ENCODE results near the gene SPI1.

SPI1 gene

DNA sequence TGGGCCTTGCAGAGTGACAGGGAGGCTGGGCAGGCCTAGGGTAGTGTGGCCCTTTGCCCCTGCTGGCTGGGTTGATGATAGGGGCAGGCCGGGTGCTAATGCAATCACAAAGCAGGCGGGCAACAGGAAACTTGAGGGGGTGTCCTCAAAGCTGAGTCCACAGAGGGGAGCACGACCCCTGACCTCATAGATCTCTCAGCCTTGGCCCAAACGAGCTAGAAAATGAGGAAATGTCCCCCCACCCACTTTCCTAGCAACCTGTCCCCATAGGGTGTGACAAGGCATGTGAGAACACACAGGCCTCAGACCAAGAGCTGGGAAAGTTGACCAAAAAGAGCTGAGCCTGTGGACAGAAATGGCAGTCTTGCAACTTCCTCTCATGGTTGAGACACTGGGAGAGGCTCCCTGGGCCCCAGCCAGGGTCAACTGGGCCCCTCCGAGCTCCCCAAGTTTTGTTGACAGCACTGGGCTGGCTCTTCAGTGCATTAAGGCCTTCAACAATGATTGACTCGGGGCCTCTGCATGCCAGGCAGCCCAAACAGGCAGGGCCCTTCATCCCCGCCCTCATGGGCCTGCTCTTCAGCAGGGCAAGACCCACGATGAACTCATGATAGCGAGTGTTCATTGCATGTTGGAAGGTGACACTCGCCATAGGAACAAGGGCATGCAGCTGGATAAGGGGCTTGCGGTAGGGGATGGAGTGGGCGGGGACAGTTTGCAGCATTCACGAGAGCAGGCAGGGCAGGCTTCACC, 9.8 kb upstream of the SPI1 start:
- no peak for DNase-seq

DNA sequence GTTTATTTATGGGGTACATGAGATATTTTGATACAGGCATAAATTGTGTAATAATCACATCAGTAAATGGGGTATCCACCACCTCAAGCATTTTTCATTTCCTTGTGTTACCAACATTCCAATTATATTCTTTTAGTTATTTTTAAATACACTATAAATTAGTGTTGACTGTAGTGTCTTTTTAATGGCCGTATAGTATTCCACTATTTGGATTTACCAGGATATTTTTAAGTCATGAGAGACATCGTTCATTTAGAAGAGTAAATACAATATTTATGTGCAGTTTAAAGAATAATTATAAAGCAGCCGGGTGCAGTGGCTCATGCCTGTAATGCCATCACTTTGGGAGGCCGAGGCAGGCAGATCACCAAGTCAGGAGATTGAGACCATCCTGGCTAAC, 6.2 kb upstream of the SPI1 start:
- DNase-seq, result no peak

DNA sequence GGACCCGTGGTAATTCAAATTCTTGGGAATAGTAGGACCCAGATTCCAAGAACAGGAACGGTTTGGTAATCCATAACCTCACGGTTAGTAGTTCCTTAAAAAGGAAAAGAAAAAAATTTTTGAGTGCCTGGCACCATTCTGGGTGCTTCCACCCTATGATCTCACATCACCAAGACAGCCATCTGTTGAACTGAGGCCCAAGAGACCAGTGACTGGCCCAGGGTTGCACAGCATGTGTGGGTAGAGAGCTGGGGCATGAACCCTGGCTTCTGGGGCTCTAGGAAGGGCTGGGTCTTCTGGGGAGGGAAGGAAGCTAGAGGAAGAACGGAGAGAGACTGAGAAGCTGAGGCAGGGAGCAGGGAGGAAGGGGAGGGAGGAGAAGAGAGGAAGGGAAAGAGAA, 4.7 kb upstream of the SPI1 start:
- no peak for DNase-seq

DNA sequence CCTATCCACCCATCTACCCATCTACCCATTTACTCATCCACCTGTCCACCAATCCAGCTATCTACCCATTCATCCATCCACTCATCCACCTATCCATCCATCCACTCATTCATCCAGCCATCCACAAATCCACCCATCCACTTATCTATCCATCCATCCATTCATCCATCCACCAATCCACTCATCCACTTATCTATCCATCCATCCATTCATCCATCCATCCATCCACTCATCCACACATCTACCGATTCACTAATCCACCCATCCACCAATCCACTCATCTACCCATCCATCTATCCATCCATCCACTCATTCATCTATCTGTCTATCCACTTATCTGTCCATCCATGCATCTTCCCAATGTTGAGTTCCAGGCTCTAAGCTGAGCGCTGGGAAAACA, 1.7 kb upstream of the SPI1 start:
- DNase-seq, result no peak

DNA sequence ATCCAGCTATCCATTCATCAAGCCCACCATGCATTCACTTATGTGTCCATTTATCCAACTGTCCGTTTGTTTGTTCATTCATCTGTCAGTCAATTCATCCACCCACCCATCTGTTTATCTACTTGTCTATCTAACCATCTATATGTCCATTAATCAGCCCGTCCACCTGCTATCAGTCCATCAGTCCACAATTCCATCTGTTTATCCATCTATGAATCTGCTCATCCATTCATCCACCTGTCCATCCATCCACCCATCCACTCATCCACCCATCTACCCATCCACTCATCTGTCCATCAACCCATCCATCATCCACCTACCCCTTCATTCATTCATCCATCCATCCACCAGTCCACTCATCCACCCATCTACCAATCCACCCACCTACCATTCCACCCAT, 970 bp upstream of the SPI1 start:
- DNase-seq, result no peak

DNA sequence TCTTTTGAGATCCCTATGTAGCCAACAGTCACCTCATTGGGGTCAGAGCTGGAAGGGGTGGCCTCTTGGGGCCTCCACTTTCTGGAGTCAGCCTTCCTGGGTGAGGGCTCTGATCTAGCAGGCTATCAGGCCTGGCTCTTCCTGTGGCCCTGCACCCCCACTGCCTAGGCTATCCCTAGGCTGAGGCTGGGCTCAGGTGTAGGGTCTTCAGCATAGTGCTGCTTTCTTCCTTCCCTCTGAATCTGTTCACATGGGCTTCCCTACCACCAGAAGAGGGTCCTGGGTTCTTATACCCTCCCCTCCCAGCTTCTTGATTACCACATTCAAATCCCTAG, 456 bp upstream of the SPI1 start:
- DNase-seq, result no peak

DNA sequence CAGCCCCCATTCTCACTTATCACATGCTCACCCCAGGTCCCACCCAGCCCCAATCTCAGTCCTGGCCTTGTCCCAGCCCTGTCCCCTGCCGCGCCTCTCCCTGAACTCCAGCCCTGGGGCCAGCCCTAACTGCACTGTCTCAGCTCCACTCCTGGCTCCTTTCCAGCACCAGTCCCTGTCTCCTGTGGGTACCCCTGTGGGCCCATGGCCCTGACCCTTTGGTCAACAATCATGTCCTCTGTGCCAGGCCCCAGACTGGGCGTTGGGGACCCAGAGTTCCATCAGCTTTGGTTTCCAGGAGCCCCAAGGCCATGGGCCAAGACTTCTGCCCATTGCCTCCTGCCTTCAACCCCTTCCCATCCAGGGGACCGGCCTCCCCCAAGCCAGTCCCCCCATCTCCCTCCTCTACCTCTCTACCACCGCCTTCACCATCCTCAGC, 757 bp downstream of the SPI1 start:
- no peak for DNase-seq

DNA sequence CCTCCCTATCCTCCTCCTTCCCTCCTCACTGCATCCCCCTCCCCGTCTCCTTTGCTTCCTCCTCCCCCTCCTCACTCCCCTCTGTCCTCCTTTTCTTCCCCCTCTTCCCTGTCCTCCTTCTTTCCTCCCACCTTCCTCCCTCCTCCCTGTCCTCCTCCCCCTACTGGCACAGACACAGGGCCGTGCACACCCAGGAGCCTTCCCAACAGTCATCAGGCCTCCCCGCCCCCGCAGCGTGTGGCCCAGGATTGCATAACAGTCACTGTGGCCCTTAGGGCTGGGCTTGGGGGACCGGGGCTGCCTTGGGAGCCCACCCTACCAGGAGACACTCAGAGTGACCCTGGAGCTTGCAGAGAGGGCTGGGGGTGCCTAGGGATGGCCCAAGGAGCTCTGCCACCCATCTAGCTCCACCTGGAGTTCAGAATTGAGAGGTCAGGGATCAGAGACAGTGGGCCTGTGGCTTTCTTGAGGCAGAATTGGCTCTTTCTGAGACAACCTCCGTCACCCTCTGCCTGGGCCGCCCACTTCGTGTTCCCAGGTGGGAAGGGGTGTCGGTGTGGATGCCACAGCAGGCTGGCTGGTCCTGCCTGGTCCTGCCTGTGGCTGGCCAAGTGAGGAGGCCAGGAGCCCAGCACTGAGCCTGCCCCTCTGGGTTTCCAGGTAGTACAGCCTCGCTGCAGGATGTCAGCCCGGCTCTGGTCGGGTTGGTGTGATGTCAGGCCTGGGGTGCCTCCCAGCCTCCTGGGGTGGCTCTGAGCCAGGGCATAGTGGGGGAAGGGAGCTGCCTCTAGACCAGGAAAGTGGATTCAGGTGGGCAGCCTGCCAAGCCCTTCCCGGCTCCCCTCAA, 1.6 kb downstream of the SPI1 start:
- no peak for DNase-seq

DNA sequence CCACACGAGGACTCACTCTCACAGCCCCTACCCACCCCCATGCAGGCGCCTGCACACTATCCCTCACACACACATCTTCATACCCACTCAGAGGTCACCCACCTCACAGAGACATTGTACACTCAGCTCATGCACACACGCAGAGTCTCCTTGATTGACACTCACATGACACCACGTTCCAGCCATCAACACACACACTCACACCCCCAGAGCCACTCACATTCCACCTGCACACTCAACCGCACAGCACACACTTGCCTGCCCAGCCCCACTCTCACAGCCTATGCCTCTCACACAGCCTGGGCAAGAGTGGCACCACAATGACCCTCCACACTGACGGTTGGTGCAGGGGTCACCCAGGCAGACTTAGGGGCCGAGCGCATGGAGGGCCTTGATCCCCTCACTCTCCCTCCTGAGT, 2.2 kb downstream of the SPI1 start:
- DNase-seq, result no peak

DNA sequence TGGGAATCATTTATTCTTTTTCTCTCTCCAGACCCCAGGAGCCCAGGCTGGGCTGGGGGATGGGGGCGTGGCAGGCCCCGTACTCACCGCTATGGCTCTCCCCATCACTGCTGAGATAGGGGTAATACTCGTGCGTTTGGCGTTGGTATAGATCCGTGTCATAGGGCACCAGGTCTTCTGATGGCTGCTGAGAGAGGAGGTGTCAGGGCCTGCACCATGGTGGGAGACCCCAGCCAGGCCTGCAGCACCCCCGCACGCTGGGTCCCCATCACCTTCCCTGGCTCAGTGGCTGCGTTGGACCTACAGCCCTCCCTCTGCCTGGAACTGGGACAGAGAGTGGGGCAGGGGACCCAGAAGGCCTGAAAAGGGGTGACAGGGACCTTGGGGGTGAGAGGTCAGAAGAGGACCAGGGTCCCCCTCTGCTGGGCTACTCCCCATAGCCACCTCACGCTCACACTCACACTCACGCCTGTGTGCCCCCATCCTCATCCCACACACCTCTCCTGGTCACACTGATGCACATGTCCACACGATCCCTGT, 2.7 kb downstream of the SPI1 start:
- DNase-seq, result no peak

DNA sequence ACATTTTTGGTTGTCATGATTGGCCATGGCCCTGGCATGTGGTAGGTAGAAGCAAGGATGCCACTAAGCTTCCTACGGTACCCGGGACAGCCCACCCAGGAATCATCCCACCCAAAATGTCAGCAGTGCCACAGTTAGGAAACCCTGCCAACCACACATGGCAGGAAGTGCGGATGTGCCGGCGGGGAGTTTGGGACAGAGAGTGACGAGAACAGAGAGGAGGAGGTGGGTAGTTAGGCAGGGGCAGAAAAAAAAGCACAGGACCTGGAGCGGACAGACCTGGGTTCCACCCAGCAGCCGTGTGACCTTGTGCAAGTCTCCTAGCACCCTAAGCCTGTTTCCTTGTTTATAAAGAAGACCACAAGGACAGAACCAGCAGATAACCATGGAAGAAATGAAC, 3.3 kb downstream of the SPI1 start:
- DNase-seq, result no peak

DNA sequence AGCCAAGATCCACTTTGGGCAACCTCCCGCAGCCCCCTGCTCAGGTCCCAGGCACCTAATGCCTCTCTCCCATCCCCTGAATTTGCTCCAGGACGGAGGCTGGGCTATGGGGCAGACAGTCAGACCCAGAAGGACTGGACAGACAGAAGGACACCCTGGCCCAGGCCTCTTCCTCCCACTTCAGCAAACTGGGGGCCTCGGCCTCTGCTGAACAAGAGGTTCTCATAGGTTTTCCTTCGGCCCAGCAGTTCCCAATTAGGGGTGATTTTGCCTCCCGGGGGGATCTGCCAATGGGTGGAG, 3.7 kb downstream of the SPI1 start:
- no peak for DNase-seq

DNA sequence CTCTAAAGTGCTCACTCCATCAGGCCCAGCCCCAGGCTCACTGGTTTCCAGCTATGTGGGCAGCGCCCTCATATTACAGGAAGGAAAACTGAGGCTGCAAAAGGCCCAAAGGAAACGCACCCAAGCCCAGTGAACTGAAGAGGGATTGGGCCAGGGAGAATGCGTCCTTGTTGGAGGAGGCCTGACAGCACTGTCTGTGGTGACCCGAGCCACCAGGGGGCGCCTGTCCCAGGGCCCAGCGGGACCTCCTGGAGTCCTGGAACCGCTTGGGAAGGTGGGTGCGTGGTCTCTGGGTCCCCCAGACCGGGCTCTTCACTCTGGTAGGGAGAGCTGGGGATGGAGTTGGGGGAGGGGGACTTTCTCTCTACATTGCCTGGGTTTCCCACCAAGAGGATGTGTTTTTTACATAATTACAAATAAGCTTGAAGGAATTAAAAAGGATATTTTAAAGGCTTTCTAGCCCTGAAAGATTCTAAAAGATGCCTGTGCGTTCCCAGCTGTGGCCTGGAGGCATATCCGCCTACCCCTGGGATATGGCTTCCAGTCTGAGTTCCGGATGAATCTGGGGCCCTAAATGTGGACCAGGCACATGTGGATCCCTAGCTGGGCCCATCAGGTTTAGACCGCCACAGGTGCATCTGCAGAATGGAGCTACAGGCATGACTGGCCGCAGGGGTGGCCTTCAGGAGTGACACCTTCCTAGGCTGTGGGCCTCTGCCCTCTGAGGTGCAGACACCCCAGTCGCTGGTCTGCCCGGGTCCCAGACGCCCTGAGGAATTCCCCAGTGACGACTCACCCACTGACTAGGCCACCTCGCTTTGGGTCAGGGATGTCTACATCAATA, 4.2 kb downstream of the SPI1 start:
- no peak for DNase-seq

DNA sequence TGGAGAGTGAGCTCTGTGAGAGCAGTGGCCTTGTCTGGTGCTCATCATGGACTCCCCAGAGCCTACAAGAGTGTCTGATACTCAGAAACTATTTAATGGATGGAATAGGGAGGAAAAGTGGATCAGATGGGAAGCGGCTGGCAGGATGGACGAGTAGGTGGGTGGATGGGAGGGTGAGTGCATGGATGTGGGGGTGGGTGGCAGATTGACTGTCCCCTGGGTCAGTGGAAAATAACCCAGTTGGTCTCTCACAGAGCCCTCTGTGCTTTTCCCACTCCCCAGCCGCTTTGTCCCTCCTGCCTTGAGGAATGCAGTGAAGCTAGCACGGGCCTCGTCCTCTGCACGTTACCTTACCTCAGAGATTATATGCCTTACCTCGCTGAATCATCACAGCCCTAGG, 5.9 kb downstream of the SPI1 start:
- no peak for DNase-seq

DNA sequence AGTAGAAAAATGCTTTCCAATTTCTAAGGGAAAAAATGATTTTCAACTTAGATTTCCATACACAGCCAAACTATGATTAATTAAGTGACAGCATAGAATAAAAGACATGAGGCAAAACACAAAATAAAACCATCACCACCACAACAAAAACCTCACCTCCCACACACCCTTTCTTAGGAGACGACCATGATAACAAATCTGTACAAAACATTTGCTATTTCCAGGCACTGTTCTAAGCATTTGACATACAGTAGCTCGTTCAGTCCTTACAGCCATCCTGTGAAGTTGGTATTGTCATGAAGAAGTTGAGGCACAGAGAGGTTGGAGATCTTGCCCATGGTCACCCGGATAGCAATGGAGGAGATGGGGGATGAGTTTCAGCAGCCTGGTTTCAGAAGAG, 8.7 kb downstream of the SPI1 start:
- no peak for DNase-seq

DNA sequence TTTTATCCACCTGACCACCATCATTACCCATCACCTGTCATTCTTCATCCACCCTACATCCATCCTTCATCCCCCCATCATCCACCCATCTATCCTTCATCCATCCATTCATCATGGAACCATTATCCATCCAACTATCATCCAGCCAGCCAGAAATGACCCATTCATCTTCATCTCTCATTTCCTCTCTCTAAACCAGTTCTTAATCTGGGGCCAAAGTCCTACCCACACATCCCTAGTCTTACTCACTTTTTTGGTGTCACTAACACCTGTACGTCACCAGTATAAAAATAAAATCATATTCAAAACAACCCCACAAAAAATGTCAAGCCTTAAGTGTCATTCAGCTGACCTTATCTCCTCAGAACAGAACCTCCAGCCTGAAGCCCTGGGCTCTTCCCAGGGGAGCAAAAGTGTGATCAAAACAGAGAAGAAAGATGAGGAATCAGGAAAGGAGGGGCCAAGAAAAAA, 12.3 kb downstream of the SPI1 start:
- DNase-seq, result no peak

DNA sequence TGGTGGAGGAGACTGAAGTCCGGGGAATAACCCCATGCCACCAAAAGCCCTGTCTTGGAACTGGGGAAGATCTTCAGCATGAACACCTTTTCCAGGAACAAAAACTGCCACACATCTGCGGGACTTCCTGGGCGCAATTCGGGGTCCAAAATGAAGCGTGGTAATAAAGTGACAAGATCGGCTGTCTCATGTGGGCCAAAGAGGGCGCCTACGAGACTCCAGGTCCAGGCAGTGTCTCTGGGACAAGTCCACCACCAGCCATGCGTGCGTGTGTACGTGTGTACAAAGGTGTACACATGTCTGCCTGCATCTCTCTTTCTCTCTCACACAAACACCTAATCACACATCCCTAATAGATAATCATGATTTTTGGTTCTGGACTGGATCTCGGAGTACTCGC, 16.9 kb downstream of the SPI1 start:
- no peak for DNase-seq

DNA sequence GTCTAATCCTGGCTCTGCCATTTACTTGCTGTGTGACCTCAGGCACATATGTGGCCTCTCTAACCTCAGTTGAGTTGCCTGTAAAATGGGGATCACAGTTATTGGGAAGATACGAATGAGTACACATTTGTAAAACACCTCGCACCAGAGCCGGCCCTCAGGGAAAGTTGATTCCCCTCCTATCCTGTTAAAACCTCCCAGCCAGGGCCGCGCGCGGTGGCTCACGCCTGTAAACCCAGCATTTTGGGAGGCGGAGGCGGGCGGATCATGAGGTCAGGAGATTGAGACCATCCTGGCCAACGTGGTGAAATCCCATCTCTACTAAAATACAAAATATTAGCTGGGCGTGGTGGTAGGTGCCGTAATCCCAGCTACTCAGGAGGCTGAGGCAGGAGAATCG, 18.0 kb downstream of the SPI1 start:
- no peak for DNase-seq

DNA sequence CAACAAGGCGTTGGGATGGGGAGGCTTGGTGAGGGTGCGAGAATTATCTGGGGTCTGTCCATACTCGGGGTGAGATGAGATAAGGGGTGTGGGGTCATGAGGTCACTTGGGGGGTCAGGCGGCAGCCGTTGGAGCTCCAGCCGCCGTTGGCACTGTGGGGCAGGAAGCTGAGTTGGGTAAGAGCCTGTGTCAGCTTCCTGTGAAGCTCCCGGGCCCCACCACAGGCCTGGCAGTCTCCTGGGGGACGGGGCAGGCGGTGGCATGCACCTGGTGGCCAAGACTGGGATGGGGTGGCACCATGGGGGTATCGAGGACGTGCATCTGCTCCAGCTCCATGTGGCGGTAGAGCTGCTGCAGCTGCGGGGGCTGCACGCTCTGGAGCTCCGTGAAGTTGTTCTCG, 18.8 kb downstream of the SPI1 start:
- DNase-seq, result no peak

DNA sequence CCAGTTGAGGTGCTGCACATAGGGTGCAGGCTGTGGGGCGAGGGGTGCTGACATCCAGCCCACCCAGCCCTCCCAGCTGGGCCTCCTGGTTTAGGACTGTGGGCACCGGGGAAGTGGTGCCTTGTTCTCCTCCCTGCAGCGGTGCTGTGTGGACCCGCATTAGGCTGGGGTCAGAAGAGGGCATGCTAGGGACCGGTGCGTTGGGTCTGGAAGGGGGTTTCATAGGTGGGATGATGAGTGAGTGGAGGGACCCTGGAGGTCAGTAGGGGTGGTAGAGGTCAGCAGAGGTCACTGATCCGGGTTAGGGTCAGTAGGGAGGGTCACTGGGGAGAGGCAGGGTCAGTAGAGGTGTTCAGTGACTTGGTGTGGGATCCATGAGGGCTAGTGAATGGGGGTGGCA, 19.2 kb downstream of the SPI1 start:
- DNase-seq, result no peak

DNA sequence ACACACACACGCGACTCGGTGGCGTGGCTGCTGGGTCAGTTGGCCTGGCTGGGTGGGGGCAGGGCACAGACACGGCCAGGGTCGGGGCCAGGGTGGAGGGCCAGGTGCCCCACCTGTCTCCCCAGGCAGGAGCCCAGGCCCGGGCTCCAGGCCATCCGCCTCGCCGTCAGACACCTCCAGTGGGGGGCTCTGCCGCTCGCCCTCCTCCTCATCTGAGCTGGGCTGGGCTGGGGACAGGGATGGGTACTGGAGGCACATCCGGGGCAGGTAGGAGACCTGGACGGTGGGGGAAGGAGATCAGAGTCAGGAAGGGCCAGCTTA, 19.7 kb downstream of the SPI1 start:
- no peak for DNase-seq

DNA sequence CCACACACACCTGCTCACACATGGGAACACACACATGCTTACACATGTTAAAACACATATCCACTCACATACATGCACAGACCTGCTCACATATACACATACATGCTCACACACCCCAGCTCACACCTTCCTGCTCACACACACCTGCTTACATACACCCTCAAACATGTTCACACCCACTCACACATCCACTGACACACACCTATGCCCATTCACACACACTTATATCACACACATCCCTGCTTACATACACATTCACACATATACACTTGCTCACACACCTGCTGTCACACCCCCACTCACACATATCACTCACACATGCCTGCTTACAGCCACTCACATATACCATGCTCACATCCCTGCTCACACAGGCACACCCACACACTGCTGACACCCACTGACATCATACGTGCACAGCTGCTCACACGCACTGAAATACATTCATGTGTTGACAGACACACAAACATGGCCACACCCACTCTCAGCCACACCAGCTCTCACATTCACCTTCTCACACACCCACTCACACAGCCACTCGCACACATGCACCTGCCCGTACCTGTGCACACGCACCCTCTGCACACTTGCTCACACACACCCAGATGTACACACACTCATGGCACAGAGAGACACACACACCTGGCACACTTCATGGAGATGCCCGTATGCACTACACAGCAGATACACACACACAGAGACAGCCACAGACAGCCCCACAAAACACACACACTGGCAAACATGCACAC, 20.2 kb downstream of the SPI1 start:
- DNase-seq, result no peak

DNA sequence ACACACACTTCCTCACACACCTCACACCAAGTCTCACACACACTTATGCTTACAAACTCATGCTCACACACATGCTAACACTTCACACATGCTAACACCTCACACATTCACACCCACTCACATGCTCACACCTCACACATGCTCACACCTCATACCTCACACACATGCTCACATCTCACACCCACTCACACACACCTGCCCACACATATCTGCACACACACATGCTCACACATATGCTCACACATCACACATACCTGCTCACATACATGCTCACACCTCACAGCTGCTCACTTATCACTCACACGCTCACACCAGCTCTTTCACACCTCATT, 21.4 kb downstream of the SPI1 start:
- DNase-seq, result no peak
